H1 (cell line): Measurements from ENCODE around the gene UBAP2. TPM values are rescaled to one million over a fixed set of nuclear protein-coding genes. Genes with fewer than 3 reads are reported as not detected.

Experiments
- BCL11A ChIP-seq, 2 experiments: IDR thresholded peaks; one replicate each; pipeline ENCODE4 v1.6.1; 2011; ENCODE audit warnings: low read depth in 2 of 2, low read length in 2 of 2, mild to moderate bottlenecking in 2 of 2
- FOSL1 ChIP-seq: IDR thresholded peaks from 2 replicates; pipeline ENCODE4 v1.6.1; 2011; ENCODE audit warnings: mild to moderate bottlenecking, low read depth, low read length, moderate library complexity; ENCODE audit not compliant: insufficient read depth
- KDM1A ChIP-seq: fragments of 200-600, 300-600 bp; sonication (generic); IDR thresholded peaks from 2 replicates; pipeline ENCODE4 v1.7.1; 2016; ENCODE audit warnings: mild to moderate bottlenecking, low read length, borderline replicate concordance
- NRF1 ChIP-seq: IDR thresholded peaks from 2 replicates; pipeline ENCODE4 v1.6.1; 2011; ENCODE audit warnings: mild to moderate bottlenecking, low read depth, low read length, improper control_type of control experiment
- POU5F1 ChIP-seq: IDR thresholded peaks from 2 replicates; pipeline ENCODE4 v1.6.1; 2011; ENCODE audit warnings: low read depth, mild to moderate bottlenecking, low read length, moderate library complexity
- RAD21 ChIP-seq, 2 experiments: IDR thresholded peaks in 1 of 2; conservative IDR thresholded peaks in 1 of 2; 2 replicates each; pipeline ENCODE4 v1.6.1; 2011; ENCODE audit warnings: low read depth in 2 of 2, low read length in 2 of 2, improper control_type of control experiment in 1 of 2, inconsistent platforms in 1 of 2, mild to moderate bottlenecking in 1 of 2, moderate library complexity in 1 of 2
- YY1 ChIP-seq: IDR thresholded peaks from 2 replicates; pipeline ENCODE4 v1.6.1; 2011; ENCODE audit warnings: low read depth, mild to moderate bottlenecking, low read length
- polyA plus RNA-seq, 7 experiments: library from polyadenylated mRNA; depleted of rRNA in 3 of 7; stranded (reverse) in 5 of 7; unstranded in 2 of 7; fragments of >200 nt in 5 of 7; fragments of 200-250 nt in 2 of 7; gene quantifications; 1 replicate in 5 of 7; 2 replicates in 1 of 7; 4 replicates in 1 of 7; pipeline versions ENCODE4 v1.2.1 to v1.2.3, GENCODE V29; 2011 to 2013; ENCODE audit warnings: missing spikeins in 2 of 7, mixed read lengths in 2 of 7
- total RNA-seq: library from RNA; stranded (reverse); fragmentation: NEBNext Ultra II Directional; extraction: Animal tissue kit (Norgen Biotek cat#: 25700); gene quantifications from 2 replicates; pipeline ENCODE4 v1.2.1, GENCODE V29; 2021
- TF ChIP-seq, protein P1 (sequence below): IDR thresholded peaks from 2 replicates; pipeline ENCODE4 v1.6.1; 2012; ENCODE audit warnings: inconsistent platforms
- TF ChIP-seq, protein P2 (sequence below): fragments of 300-600 bp; sonication (generic); IDR thresholded peaks from 2 replicates; pipeline ENCODE4 v1.7.1; 2012; ENCODE audit warnings: low read length, moderate library complexity, mild to moderate bottlenecking, inconsistent platforms; ENCODE audit not compliant: insufficient replicate concordance

Gene UBAP2
- total and polyA plus RNA-seq, 2 of the 8 experiments (the other 6 are each of a cell fraction or from before 2014, with no cell fraction given), result 75.0 to 81.4 TPM

DNA sequence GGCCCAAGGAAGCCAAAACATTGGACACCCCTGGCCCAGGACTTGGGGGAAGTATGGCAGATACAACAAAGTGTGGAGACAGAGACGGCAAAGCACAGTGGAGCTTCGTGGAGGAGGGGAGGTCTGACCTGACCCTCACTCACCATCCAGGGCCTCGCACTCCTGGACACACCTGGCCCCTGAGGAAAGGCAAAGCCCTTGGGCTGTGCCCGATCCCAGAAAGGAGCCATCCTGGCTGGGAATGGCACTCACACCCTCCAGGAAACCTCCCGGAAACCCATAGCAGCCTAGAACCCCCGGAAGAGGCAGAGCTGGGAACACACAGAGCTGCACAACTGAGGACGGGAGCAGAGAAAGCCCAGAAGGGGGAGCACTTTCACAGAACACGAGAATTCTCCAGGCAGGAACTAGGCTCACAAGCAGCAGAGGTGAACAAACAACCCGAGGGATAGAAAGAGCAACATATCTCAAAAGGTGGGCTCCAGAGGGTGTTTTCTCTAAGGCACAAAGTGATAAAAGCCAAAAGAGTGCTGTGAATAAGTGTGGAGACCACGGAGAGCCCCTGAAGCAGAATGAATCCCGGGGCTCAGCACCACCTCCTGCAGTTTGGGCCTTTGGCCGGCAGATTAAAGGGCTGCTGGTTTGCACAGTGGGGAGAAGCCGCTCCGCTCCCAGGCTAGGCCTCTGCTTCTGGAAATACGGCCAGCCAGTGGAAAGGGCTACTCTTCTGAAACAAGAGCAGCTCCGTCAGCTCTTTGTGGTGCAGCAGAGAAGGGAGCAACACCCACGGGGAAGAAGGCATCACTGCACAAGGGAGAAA lies 123.5 kb downstream of the UBAP2 start (continued):
- TF ChIP-seq, protein P1, sequence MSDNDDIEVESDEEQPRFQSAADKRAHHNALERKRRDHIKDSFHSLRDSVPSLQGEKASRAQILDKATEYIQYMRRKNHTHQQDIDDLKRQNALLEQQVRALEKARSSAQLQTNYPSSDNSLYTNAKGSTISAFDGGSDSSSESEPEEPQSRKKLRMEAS, result no peak
- TF ChIP-seq, protein P2, sequence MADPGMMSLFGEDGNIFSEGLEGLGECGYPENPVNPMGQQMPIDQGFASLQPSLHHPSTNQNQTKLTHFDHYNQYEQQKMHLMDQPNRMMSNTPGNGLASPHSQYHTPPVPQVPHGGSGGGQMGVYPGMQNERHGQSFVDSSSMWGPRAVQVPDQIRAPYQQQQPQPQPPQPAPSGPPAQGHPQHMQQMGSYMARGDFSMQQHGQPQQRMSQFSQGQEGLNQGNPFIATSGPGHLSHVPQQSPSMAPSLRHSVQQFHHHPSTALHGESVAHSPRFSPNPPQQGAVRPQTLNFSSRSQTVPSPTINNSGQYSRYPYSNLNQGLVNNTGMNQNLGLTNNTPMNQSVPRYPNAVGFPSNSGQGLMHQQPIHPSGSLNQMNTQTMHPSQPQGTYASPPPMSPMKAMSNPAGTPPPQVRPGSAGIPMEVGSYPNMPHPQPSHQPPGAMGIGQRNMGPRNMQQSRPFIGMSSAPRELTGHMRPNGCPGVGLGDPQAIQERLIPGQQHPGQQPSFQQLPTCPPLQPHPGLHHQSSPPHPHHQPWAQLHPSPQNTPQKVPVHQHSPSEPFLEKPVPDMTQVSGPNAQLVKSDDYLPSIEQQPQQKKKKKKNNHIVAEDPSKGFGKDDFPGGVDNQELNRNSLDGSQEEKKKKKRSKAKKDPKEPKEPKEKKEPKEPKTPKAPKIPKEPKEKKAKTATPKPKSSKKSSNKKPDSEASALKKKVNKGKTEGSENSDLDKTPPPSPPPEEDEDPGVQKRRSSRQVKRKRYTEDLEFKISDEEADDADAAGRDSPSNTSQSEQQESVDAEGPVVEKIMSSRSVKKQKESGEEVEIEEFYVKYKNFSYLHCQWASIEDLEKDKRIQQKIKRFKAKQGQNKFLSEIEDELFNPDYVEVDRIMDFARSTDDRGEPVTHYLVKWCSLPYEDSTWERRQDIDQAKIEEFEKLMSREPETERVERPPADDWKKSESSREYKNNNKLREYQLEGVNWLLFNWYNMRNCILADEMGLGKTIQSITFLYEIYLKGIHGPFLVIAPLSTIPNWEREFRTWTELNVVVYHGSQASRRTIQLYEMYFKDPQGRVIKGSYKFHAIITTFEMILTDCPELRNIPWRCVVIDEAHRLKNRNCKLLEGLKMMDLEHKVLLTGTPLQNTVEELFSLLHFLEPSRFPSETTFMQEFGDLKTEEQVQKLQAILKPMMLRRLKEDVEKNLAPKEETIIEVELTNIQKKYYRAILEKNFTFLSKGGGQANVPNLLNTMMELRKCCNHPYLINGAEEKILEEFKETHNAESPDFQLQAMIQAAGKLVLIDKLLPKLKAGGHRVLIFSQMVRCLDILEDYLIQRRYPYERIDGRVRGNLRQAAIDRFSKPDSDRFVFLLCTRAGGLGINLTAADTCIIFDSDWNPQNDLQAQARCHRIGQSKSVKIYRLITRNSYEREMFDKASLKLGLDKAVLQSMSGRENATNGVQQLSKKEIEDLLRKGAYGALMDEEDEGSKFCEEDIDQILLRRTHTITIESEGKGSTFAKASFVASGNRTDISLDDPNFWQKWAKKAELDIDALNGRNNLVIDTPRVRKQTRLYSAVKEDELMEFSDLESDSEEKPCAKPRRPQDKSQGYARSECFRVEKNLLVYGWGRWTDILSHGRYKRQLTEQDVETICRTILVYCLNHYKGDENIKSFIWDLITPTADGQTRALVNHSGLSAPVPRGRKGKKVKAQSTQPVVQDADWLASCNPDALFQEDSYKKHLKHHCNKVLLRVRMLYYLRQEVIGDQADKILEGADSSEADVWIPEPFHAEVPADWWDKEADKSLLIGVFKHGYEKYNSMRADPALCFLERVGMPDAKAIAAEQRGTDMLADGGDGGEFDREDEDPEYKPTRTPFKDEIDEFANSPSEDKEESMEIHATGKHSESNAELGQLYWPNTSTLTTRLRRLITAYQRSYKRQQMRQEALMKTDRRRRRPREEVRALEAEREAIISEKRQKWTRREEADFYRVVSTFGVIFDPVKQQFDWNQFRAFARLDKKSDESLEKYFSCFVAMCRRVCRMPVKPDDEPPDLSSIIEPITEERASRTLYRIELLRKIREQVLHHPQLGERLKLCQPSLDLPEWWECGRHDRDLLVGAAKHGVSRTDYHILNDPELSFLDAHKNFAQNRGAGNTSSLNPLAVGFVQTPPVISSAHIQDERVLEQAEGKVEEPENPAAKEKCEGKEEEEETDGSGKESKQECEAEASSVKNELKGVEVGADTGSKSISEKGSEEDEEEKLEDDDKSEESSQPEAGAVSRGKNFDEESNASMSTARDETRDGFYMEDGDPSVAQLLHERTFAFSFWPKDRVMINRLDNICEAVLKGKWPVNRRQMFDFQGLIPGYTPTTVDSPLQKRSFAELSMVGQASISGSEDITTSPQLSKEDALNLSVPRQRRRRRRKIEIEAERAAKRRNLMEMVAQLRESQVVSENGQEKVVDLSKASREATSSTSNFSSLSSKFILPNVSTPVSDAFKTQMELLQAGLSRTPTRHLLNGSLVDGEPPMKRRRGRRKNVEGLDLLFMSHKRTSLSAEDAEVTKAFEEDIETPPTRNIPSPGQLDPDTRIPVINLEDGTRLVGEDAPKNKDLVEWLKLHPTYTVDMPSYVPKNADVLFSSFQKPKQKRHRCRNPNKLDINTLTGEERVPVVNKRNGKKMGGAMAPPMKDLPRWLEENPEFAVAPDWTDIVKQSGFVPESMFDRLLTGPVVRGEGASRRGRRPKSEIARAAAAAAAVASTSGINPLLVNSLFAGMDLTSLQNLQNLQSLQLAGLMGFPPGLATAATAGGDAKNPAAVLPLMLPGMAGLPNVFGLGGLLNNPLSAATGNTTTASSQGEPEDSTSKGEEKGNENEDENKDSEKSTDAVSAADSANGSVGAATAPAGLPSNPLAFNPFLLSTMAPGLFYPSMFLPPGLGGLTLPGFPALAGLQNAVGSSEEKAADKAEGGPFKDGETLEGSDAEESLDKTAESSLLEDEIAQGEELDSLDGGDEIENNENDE, result no peak
- TF ChIP-seq FOSL1 (no peak), RAD21 (IDR thresholded peaks at IDR 0.05 in 1 of 2, conservative IDR thresholded peaks at IDR 0.05 in 1 of 2; ENCODE audit: low read depth in 2 of 2, low read length in 2 of 2) (peak; percentile 54 to 70), YY1 (no peak), POU5F1 (no peak), KDM1A (no peak), NRF1 (no peak), BCL11A (IDR thresholded peaks at IDR 0.05; ENCODE audit: low read depth in 2 of 2, low read length in 2 of 2) (no peak)
